Measurements from ENCODE around the gene USP16.

Gene USP16

GRCh38 chr21:29080454-29080941 lies 56.0 kb downstream of the USP16 start:
- in situ Hi-C loops (cut with MboI; ENCODE audit: low sequenced_read_pairs): loop anchor here (10.0 to 25.0 kb wide), 3 partner anchors 294 to 1107 kb away; no protein-coding TSS in a partner anchor

DNA sequence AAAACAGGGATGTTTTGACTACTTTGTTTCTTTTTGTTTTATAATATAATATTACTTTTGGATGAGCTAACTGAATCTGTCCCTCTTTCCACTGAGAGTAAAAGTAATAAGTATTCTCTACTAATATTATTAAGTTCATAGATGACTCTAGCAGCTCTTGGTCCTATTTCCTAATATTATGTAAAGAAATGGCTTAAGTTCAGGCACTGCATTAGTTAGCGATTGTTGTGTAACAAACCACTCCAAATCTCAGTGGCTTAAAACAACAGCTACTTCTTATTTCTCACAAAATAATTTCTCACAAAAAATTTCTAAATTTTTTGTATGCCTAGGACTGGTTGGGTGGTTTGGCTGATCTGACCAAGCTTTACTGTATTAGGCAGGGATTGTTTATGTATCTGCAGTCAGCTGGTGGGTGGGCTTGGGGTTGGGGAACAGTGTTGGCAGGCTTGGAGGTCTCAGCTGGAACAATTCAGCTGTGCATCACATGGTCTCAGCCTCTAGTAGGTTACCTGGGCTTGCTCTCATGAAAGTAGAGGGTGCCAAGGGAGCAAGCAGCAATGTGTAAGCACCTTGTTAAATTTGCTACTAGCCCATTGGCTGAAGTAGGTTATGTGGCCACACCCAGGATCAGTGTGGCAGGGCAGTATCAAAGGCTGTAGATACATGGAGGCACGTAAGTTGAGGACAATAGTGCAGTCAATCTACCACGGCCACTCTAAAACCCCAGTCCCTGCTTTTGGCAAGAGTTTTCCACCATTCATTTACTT lies 57.8 kb downstream of the USP16 start:
- in situ Hi-C loops (cut with MboI; ENCODE audit: low sequenced_read_pairs): loop anchor here (10.0 to 25.0 kb wide), 3 partner anchors 293 to 1105 kb away; no protein-coding TSS in a partner anchor

- in situ Hi-C loops (cut with MboI; ENCODE audit: low sequenced_read_pairs): loop anchor here (10.0 to 25.0 kb wide), 3 partner anchors 291 to 1104 kb away; no protein-coding TSS in a partner anchor
Observed at GRCh38 chr21:29083306-29083705, 58.8 kb downstream of the USP16 start.

- in situ Hi-C loops (cut with MboI; ENCODE audit: low sequenced_read_pairs): loop anchor here (10.0 to 25.0 kb wide), 3 partner anchors 290 to 1103 kb away; no protein-coding TSS in a partner anchor
Observed at GRCh38 chr21:29084372-29084771, 59.9 kb downstream of the USP16 start.

GRCh38 chr21:29085106-29085752 lies 60.8 kb downstream of the USP16 start:
- in situ Hi-C loops (cut with MboI; ENCODE audit: low sequenced_read_pairs): loop anchor here (10.0 to 25.0 kb wide), 3 partner anchors 290 to 1102 kb away; no protein-coding TSS in a partner anchor

- in situ Hi-C loops (cut with MboI; ENCODE audit: low sequenced_read_pairs): loop anchor here (25.0 kb wide), 2 partner anchors 746 to 1096 kb away; no protein-coding TSS in a partner anchor
Observed at GRCh38 chr21:29091033-29091432, 66.6 kb downstream of the USP16 start.

GRCh38 chr21:29092102-29092959 lies 67.9 kb downstream of the USP16 start:
- in situ Hi-C loops (cut with MboI; ENCODE audit: low sequenced_read_pairs): loop anchor here (25.0 kb wide), 2 partner anchors 745 to 1095 kb away; no protein-coding TSS in a partner anchor

- in situ Hi-C loops (cut with MboI; ENCODE audit: low sequenced_read_pairs): loop anchor here (25.0 kb wide), 2 partner anchors 741 to 1091 kb away; no protein-coding TSS in a partner anchor
Observed at GRCh38 chr21:29096218-29097015, 71.9 kb downstream of the USP16 start.

DNA sequence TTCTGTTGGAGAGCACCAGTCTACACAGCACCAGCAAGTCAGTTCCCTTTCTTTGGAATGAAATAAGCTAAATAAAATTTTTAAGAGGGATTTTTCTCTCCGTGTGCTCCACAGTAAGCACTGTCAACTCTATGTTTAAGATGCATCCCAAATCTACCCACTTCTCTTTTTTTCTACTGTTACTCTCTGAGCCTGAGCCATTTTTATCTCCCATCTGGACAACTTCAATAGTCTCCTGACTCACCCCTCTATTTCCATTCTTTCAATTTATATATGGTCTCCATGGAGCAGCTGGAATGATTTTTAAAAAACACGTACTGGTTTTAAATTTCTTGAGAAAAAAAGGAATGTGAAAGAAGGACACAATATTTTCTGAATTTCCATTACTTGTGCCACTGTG lies 73.7 kb downstream of the USP16 start:
- in situ Hi-C loops (cut with MboI; ENCODE audit: low sequenced_read_pairs): loop anchor here (25.0 kb wide), 2 partner anchors 739 to 1089 kb away; no protein-coding TSS in a partner anchor

DNA sequence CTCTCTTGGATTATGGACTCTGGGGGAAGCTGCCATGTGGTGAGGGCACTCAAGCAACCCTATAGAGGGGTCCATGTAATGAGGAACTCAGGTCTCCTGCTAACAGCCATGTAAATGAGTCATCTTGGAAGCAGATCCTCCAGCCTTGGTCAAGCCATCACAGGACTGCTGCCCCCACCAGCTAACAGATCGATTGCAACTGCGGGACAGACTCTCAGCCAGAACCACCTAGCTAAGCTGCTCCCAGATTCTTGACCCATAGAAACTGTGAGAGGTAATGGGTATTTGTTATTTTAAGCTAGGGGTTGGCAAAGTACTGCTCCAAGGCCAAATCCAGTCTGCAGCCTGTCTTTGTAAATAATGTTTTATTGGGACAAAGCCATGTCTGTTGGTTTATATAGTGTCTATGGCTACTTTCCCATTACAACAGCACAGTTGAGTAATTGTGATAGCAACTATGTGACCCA lies 78.4 kb downstream of the USP16 start:
- in situ Hi-C loops (cut with MboI; ENCODE audit: low sequenced_read_pairs): no loop called here

Data from HL-60/S4 treated with retinoic acid at 250 ng/mL for 4 days and 3 days (cell line).